HG02852 (cell line): ENCODE measurements around the gene RBP3.

Experiments
- ATAC-seq: cut with Tn5 transposase; IDR thresholded peaks from one replicate; pipeline ENCODE4 v1.9.1; 2021; ENCODE audit warnings: mild to moderate bottlenecking, moderate library complexity; ENCODE audit not compliant: unreplicated experiment

Gene RBP3

DNA sequence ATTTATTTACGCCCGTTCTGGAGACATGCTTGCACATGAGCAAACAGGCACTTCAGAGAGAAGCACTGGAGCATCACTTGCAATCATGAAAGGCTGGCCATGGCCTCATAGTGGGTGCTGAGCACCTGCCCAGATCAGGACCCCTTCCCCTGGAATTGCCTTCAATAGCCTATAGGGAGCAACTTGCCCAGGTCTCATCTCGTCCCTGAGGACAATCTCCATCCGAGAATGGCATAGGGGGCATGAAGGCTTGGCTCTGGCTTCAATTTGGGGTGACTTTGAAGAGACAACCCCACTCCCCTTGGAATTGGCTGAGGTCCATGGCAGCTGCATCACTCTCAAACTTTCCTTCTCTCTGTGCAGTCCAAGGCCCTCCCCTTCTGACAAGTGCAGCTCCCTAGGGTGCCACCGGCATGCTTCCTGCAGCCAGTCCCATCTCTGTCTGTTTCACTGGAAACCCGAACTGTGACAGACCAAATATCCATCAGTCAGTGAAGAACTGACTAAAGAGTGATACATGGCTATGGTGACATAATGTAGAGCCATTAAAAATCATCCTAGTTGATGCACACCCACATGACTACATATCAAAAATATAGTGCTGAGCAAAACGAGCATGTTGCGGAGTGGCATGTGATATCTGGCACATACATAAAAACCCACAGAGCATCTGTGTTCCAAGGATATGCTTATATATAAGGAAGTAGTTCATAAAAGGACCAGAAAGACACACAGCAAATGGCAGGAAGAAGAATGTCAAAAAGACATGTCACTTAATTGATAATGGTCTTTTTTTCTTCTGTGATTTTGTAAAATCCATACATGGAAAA is 13.5 kb upstream of the RBP3 start:
- no peak for ATAC-seq

DNA sequence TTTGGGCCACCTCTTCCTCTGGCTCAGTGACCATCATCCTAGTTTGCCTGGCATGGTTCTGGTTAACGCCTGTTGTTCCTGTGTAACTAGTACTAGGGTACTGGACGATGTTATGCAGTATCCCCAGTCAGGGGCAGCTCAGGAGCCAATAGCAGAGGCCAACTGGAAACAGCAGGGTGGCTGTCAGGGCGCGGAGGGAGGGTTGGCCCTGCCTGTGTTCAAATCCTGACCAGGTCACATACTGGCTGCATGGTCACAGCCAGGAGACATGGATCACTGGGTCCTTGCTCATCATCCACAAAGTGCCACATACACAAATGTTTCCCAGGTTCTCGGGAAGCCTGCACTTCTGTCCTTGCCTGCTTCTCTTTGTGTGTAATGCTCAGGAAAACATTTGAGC is 12.3 kb upstream of the RBP3 start:
- no peak for ATAC-seq

DNA sequence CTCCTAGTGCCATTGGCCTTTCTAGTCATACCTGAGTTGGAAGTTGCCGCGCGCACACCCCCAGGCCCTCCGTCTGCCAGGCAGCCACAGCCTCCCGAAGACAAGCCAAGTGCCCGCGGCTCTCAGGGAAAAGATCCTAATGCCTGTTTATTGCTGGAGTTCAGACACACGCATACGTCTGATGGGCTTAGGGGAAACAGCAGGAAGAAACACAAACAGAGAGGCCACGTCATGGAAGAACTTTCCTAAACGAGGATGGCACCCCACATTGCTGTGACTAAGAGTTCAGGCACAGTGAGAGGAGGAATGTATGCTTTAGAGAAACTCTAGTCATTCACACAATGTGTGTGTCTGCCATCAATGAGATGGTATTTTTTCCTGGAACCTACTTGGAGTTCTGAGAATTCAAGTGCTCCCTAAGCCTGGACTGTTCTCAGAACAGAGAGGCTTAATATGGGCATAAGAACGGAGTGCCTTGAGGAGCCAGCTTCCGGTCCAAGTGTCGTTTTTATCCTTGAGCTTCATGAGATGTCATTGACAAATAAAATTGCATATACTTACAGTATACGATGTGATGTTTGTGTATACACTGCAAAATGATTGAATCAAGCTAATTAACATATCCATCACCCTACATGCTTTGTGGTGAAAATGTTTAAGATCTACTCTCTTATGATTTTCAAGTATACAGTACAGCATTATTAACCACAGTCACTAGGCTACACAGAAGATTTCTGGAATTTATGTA is 11.6 kb upstream of the RBP3 start:
- no peak for ATAC-seq

DNA sequence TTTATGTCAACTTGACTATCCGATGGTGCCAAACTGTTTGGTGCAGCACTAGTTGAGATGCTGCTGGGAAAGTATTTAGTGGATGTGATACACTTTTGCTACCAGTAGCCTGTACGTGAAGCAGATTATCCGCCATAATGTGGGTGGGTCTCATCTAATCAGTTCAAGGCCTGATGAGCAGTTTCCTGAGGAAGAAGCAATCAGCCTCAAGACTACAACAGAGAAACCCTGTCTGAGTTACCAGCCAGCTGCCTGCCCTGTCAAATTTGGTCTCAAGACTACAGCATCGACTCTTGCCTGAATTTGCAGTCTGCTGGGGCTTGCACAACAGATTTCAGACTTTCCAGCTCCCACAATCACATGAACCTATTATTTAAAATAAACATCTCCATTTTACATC is 10.9 kb upstream of the RBP3 start:
- no peak for ATAC-seq

DNA sequence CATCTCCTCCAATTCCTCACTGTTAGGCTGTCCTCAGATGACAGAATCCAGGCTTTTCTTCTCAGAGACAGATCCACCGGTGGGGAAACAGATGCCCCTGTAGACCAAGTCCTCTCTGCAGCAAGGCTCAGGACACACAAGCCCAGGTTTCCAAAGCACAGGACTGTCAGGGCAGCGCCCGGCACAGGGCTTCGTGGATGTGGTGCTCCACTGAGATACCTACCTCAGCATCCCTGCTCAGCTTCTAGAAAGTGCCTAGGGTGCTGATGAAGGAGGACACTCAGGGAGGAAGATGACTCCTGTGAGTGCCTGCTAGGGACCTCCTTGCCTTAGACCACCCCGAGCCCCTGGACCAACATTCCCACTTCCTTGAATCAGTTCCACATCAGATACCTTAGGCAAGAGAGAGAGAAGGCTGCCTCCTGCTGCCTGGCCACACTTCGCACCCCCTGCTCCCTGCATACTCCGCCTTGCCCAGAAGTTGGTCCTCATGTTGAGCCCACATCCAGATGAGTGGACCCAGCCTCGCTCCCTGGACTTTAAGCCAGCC is 8.9 kb upstream of the RBP3 start:
- ATAC-seq = no peak

DNA sequence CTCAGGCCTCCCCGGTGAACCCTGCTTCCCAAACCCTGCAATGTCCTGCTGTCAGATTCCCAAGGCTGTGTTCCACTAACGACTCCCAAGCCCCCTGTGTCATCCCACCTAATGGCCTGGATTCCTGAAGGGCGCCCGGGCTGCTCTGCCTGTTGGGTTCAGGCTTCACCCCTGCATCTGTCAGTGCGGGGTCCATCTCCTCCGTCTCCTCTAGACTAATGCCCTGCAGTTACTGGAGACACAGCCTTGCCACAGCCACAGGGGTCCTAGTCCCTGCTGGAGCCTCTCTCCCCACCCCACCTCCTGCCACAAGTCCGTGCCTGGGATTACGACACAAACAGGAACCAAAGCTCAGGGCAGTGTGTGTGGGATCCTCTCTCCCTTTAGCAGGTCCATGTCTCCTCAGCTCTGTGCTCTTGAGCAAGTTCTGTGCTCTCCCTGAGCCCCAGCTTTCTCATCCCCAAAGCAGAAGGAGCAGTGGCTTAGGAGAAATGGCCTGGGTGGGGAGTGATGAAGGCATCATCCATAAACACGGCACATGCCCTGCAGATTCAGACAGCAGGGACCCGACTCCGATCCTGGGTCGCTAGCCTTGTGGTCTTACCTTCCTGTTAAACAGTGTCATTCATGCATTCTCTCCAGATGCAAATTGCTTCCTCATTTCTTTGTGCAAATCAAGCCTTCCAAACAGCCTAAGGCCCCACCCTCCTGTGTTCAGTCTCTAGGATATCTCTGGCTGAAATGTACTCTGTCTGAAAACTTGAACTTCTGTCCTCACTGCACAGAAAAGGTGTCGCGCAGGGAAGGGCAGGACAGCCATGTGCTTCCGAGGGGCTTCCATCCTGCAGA is 8.2 kb upstream of the RBP3 start:
- no peak for ATAC-seq

DNA sequence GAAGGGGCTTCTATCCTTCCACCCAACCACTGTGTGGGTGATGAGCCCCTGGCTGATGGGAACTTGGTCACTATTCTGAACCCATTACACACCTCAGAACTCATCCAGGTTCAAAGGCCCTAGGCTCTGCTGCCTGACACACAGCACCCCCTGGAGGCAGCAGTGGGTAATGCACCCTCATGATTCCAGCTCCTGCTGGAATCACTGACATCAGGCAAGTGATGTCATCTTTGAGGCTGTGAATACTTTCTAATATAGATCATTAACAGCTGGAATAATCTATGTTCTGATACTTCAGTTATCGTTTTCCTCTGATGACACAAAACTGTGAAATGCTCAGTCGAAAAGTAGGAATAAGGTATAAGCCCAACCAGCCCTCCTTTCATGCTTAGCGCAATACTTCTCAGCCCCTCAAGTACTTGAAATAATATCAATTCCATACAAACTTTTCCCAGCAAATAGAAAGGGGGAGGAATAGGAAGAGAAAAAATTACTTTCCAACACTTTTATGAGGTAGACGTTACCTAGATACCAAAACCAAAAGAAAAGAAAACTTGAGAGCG is 7.5 kb upstream of the RBP3 start:
- no peak for ATAC-seq

DNA sequence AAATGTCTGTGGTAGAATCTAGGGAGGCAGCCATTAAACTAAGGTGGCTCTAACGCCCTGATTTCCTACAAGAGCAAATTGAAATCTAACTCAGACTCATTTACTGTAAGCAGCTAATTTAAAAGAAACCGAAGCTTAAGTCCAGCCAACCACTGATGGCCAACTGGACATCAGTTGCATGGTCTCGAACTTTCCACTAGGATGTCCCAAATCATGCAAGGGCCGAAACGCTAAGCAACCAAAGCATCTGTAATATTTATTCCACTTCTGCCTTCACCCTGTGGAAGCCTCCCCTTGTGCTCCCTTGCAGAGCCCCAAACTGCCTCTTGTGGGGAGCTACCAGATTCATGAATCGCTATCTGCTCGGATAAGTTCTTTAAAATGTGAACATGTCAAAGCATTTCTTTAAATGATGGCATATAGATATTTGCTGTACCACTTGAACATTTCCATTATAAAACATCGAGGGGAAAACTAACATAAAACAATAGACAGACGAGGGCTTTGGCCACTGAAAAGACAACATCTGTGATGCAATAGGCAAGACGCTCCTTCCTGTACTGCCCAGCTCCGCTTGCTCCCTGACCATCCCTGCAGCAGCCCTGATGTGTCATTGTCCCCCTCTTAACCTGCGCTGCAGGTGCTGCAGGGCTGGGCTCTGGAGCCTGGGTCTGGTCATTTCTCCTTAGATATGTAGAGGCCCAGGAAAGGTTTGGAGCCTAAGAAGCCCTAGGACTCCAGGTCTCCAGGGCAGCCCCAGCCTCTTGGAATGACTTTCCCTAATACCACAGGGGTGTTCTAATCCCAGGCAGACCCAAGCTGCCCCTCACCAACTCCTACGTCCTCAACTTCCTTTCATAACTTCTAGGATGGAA is 2.9 kb upstream of the RBP3 start:
- ATAC-seq = no peak

DNA sequence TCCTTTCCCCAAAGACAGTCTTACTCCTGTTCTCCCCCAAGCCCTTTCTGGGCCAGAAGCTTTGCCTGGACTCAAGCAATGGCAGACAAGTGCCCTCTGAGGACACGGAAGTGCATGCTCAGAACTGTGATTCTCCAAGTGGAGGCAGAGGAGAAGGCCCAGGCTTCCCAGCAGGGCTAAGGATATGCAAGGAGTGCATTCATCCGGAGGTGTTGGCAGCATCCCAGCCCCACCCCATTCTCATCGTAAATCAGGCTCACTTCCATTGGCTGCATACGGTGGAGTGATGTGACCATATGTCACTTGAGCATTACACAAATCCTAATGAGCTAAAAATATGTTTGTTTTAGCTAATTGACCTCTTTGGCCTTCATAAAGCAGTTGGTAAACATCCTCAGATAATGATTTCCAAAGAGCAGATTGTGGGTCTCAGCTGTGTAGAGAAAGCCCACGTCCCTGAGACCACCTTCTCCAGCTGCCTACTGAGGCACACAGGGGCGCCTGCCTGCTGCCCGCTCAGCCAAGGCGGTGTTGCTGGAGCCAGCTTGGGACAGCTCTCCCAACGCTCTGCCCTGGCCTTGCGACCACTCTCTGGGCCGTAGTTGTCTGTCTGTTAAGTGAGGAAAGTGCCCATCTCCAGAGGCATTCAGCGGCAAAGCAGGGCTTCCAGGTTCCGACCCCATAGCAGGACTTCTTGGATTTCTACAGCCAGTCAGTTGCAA is 1.4 kb upstream of the RBP3 start:
- ATAC-seq = no peak

DNA sequence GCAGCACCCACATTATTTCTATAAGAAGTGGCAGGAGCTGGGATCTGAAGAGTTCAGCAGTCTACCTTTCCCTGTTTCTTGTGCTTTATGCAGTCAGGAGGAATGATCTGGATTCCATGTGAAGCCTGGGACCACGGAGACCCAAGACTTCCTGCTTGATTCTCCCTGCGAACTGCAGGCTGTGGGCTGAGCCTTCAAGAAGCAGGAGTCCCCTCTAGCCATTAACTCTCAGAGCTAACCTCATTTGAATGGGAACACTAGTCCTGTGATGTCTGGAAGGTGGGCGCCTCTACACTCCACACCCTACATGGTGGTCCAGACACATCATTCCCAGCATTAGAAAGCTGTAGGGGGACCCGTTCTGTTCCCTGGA is 874 bp upstream of the RBP3 start:
- no peak for ATAC-seq

DNA sequence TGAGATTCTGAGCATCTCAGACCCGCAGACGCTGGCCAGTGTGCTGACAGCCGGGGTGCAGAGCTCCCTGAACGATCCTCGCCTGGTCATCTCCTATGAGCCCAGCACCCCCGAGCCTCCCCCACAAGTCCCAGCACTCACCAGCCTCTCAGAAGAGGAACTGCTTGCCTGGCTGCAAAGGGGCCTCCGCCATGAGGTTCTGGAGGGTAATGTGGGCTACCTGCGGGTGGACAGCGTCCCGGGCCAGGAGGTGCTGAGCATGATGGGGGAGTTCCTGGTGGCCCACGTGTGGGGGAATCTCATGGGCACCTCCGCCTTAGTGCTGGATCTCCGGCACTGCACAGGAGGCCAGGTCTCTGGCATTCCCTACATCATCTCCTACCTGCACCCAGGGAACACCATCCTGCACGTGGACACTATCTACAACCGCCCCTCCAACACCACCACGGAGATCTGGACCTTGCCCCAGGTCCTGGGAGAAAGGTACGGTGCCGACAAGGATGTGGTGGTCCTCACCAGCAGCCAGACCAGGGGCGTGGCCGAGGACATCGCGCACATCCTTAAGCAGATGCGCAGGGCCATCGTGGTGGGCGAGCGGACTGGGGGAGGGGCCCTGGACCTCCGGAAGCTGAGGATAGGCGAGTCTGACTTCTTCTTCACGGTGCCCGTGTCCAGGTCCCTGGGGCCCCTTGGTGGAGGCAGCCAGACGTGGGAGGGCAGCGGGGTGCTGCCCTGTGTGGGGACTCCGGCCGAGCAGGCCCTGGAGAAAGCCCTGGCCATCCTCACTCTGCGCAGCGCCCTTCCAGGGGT is 703 bp downstream of the RBP3 start:
- ATAC-seq = no peak

DNA sequence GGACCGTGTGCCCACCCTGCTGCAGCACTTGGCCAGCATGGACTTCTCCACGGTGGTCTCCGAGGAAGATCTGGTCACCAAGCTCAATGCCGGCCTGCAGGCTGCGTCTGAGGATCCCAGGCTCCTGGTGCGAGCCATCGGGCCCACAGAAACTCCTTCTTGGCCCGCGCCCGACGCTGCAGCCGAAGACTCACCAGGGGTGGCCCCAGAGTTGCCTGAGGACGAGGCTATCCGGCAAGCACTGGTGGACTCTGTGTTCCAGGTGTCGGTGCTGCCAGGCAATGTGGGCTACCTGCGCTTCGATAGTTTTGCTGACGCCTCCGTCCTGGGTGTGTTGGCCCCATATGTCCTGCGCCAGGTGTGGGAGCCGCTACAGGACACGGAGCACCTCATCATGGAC is 1.4 kb downstream of the RBP3 start:
- ATAC-seq = no peak

DNA sequence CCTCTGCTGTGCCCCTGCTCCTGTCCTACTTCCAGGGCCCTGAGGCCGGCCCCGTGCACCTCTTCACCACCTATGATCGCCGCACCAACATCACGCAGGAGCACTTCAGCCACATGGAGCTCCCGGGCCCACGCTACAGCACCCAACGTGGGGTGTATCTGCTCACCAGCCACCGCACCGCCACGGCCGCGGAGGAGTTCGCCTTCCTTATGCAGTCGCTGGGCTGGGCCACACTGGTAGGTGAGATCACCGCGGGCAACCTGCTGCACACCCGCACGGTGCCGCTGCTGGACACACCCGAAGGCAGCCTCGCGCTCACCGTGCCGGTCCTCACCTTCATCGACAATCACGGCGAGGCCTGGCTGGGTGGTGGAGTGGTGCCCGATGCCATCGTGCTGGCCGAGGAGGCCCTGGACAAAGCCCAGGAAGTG is 1.8 kb downstream of the RBP3 start:
- no peak for ATAC-seq

DNA sequence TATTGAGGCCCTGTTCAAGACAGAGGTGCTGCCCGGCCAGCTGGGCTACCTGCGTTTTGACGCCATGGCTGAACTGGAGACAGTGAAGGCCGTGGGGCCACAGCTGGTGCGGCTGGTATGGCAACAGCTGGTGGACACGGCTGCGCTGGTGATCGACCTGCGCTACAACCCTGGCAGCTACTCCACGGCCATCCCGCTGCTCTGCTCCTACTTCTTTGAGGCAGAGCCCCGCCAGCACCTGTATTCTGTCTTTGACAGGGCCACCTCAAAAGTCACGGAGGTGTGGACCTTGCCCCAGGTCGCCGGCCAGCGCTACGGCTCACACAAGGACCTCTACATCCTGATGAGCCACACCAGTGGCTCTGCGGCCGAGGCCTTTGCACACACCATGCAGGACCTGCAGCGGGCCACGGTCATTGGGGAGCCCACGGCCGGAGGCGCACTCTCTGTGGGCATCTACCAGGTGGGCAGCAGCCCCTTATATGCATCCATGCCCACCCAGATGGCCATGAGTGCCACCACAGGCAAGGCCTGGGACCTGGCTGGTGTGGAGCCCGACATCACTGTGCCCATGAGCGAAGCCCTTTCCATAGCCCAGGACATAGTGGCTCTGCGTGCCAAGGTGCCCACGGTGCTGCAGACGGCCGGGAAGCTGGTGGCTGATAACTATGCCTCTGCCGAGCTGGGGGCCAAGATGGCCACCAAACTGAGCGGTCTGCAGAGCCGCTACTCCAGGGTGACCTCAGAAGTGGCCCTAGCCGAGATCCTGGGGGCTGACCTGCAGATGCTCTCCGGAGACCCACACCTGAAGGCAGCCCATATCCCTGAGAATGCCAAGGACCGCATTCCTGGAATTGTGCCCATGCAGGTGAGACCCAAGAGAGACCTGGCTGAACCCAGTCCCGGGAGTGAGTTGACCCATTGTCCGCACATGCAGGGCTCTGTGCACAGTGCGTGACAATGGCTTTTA is 2.8 kb downstream of the RBP3 start:
- ATAC-seq = no peak

DNA sequence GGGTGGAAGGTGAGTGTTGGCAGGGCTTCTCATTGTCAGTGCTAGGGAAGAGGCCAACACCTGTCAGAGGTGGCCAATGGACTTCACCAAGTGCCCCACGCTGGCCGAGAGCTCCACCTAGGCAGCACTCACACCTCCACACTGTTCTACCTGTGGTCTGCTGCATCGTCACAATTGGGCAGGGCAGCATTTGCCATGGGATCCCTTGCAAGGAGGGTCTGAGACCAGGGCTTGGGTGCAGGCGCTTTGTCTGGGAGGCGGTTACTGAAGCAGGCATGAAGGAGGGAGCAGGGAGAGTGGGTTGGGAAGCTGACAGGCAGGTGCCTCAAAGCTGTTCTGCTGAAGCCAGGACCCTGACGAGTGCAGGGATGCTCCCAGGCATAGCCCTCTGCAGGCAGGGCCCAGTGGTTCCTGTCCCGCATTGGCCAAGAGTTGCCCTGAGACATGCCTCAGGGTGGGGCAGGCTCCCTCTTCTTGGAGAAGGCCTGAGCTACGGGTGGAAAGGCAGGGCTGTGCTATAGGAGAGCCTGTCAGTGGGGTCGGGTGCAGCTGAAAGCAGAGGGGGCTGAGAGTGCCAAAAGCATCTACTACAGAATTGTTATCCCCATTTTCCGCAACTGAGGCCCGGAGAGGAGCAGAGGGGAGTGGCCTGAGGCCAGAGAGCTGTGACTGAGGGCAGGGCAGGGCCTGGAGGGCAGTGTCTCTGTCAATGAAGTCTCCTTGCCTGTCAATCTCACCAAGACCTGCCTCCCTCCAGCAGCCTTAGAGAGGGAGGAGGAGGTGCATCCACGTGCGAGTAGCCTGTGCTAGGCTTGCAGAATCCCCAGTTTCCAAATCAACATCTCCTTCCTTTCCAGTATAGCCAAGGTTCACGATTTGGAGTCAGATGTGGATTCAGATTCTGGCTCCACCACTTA is 4.0 kb downstream of the RBP3 start:
- no peak for ATAC-seq

DNA sequence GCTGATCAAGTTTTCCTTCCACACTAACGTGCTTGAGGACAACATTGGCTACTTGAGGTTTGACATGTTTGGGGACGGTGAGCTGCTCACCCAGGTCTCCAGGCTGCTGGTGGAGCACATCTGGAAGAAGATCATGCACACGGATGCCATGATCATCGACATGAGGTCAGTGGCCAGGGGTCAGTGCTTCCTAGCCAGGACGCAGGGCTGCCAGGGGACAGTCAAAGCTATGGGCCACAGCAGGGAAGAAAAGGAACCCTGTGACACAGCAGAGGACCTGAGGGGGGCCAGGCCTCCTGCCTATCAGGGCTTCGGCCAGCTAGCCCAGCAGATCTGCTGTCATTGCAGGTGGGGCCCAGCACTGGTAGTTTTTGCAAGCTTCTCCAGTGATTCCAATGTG is 5.2 kb downstream of the RBP3 start:
- no peak for ATAC-seq
